ENCODE measurements around the gene ADAM10.

Gene ADAM10

DNA sequence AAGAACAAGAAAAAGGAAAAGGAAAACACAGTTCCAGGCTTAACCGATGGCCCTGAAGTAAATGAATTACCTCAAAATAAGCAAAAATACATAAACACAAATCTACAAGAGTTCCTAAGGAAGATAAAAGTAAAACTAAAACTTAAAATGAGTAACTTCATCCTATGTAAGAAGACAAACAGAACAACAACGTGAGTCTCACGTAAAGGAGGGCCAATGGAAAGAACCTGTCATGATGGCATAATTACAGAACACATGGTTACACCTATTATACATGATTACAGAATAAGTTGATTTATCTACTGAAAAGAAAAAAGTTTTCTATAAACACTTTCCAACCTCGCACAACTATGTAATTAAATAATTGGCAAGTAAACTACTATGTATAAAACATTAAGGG, 42.1 kb downstream of the ADAM10 start:
- DNase-seq, result no peak

DNA sequence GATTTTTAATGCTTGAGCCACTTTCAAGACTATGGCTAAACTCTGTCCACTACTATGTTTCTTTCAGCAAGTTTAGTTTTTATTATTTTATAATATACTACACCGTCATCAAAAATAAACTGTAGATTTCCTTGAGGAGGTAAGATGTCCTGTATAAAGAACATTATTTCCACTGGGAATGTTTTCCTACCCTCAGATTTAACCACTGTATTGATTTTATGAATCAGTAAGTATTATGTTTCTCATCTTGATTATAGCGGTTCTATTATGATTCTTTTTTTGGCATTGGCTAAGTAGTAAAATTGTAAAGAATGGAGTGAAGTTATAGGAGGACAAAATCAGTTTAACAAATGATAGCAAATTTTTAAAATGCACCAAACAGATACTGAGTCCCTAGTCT, 44.4 kb downstream of the ADAM10 start:
- DNase-seq, result no peak

GRCh38 chr15:58704155-58704865, 45.2 kb downstream of the ADAM10 start:
- no peak for DNase-seq

- DNase-seq, result no peak
Observed at GRCh38 chr15:58703610-58704009, 45.9 kb downstream of the ADAM10 start.

DNA sequence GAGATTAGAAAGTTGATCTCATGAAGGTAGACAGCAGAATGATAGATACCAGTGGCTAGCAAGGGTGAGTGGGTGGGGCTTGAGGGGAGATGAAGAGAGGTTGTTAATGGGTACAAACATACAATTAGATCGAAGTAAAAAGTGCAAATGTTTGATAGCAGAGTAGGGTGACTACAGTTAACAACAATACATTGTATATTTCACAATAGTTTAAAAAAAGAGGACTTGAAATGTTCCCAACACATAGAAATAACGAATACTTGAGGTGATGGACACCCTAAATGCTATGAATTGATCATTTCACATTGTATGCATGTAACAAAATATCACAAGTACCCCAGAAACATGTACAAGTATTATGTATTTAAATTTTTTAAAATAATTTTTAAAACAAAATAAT, 47.3 kb downstream of the ADAM10 start:
- DNase-seq, result no peak

DNA sequence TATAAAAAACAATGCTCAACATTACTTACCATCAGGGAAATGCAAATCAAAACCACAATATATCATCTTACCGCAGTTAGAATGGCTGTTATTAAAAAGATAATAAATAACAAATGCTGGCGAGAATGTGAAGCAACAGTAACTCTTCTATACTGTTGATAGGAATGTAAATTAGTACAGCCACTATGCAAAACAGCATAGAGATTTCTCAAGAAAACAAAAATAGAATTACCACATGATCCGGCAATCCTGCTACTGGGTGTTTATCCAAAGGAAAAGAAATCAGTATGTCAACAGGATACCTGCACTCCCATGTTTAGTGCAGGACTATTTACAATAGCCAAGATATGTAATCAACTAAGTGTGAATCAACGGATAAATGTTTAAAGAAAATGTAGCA, 48.1 kb downstream of the ADAM10 start:
- DNase-seq, result no peak

- no peak for DNase-seq
Observed at GRCh38 chr15:58699769-58700168, 49.7 kb downstream of the ADAM10 start.

- DNase-seq, result no peak
Observed at GRCh38 chr15:58698887-58699641, 50.4 kb downstream of the ADAM10 start.

DNA sequence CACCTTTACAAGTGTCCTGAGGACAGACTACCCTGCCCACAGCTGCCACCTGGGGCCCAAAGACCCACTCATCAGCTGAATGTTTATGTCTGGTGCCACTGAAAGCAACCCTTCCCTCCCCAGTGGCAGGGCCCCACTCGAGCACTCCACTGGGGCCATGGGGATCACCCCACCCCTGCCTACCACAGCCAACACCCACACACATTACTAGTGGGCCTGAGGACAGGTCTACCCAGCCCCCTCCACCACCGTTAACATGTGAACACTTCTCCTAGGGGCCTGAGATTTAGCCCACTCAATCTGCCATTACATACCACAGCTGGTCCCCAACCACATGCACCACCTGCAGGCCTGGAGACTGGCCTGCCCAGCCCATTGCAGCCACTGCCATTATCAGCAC, 52.3 kb downstream of the ADAM10 start:
- no peak for DNase-seq

DNA sequence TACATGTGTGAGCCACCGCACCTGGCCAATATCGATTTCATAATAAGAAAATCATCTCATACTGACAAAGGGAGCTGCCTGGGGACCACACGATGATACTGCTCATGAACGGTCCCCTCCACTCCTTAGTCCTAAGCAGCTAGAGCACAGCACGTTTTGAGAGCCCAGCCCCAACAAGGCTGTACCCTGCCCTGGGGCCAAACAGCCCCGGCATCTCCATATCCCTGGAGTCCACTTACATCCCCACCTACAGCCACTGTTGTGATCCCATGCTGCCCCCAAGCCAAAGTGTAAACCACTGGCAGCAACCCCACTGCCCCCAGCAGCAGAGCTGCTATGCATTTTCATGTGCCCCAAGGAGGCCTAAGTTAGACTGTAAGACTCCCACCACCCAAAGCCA, 52.8 kb downstream of the ADAM10 start:
- DNase-seq, result no peak

GRCh38 chr15:58694641-58695398, 54.7 kb downstream of the ADAM10 start:
- no peak for DNase-seq

GRCh38 chr15:58690703-58691102, 58.8 kb downstream of the ADAM10 start:
- DNase-seq, result no peak

DNA sequence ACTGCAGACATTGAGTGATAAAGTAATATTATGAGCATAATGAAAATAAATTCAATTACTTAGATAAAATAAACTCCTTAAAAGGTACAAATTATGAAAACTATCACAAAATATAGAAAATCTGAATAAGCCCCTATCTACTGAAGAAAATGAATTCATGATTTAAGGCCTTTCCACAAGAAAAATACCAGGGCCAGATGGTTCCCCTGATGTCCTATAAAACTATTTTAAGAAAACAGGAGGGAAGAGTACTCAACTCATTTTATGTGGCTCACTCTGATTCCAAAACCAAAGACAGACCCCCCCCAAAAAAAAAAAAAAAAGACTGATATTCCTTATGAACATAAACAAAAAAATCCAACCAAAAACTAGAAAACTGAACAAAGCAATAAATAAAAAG, 59.9 kb downstream of the ADAM10 start:
- DNase-seq, result no peak

DNA sequence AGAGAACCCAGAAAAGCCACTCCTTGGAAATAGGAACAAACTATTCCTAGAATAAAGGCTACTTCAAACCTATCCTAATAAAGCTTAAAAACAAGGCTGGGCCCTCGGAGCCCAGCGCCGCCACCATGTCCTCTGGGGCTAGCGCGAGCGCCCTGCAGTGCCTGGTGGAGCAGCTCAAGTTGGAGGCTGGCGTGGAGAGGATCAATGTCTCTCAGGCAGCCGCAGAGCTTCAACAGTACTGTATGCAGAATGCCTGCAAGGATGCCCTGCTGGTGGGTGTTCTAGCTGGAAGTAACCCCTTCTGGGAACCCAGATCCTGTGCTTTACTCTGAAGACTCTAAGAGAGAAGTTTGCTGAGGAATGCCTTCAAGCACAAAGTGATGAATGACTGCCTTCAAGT, 63.2 kb downstream of the ADAM10 start:
- no peak for DNase-seq

DNA sequence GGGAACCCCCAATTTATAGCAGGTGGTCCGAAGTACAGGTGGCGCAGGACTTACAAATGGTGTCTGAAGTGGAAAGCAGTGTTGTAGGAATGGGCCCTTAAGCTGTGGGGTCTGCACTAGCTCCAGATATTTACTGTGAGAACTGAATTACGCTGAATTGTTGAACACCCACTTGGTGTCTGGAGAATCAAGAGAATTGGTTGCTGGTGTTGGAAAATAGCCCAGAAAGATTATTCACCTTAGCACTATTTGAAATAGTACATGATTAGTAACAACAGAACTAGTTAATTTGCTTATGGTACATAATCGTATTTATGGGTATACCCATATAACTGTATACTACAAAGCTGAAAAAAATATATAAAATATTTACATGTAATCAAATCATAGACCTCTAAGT, 64.8 kb downstream of the ADAM10 start:
- no peak for DNase-seq

GRCh38 chr15:58684036-58684710, 65.3 kb downstream of the ADAM10 start:
- DNase-seq, result no peak

DNA sequence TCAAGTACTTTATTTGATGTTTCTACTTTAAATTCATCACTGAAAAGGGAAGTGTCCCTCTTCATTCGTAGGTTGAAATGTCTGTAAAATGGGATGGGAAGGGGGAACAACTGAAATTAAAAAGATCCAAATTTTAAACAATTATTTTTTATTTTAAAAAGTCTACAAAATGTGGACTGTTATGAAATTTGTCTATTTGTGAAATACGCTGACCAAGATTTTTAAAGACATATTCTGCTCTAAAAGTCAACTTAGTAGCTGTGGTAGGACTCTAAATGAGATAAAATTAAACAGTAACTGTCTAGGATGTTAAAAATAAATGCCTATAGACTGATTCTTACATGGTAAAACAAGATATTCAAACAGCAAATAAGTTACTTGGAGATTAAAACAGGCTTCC, 67.3 kb downstream of the ADAM10 start:
- DNase-seq, result no peak

DNA sequence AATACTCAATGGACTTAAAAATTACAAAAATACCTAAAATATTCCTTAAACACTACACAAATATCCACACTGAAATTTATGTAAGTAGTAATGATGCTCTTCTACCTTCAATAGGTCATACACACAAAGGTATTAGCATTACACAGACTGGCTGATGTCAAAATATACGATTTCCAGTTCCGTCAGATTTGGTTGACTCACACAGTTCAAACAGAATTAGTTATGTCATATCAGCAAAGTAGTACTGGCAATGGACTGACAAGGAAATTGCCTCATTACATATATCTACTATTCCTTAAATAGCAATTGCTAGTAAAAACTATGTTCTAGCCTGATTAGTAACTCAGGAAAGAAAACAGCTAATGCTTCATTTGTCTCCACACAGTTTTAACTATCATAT, 70.8 kb downstream of the ADAM10 start:
- DNase-seq, result no peak

DNA sequence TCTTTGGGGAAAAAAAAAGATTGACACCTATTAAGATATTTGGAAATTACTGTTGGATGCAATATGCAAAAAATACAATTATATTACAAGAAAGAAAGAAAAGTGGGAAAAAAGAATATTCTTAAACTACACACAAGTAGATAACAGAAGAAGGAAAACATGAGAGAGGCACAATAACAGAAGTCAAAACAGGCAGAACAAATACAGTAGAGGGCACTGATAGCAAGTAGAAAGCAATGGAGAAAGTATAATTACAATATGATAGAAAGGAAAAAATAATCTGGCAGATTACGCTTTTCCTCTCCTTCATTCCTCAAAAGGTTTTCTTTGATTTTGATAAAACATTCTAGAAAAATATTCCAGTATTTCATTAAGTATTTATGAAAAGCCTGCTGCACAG, 72.1 kb downstream of the ADAM10 start:
- DNase-seq, result no peak

DNA sequence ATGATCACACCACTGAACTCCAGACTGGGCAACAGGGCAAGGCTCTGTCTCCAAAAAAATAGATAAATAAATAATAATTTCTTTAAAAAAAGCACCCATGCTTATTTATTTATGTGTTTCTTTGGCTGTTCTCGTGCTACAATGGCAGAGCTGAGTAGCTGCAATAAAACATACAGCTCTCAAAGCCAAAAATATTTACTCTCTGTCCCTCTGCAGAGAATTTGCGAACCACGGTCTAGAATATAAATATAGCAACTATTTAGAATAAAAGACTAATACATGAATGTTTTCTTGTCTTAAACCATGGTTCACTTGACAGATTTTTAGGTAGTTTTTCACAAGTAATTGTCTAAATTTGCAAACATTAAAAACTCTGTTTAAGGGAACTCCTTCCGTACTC, 72.7 kb downstream of the ADAM10 start:
- DNase-seq, result no peak

DNA sequence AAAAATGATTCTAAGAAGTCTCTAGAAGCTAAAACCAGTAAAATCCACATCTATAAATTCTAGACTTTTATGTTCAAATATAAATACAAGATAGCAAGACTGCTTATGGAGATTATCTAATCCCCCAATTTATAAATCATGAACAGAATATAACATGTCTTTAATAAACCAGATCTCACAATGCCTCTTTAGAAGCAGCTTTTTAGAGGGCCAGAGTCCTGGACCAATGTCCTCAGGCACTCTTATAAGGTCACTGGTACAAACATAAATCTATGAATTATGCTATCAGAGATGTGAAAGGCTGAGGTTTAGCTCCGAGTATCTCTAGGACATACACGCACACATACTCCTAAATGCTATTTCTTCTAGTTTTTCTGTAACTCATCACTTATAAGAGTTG, 78.3 kb downstream of the ADAM10 start:
- DNase-seq, result no peak

- no peak for DNase-seq
Observed at GRCh38 chr15:58669108-58669507, 80.4 kb downstream of the ADAM10 start.

DNA sequence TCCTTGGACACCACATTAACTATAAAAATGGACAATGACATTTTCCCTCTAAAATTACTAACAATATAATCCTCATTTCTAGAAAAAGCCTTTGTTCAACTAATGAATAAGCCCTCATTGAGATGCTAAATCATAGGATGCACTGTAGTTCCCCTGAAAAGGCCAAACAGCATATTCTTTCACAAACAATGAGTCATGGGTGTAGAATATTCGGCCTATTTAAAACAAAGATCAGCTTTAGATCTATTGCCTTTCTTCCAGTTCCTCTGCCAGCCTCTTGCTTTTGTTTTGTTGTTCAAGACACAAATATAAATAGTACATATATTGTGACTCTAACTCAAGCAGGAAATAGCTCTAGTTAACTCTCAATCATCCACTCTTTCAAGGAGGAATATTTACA, 82.5 kb downstream of the ADAM10 start:
- no peak for DNase-seq

Data from activated CD4-positive, CD25-positive, alpha-beta regulatory T cell treated with anti-CD3 and anti-CD28 coated beads, Interleukin-2, amount 50 U/mL, for 72 hours (primary cell).